SU-DHL-6 (cell line): ENCODE data around the gene GSN.

Experiments
- H2AFZ ChIP-seq: fragments of 200-600 bp; sonication (generic); 2 replicates; pipeline ENCODE4 v1.6.1; 2014; ENCODE audit warnings: low read depth, mild to moderate bottlenecking, moderate library complexity, mixed read lengths, antibody characterized with exemption, low read length; ENCODE audit not compliant: severe bottlenecking
- H3F3A ChIP-seq: fragments of 200-600 bp; shearing (Covaris generic); 2 replicates; pipeline ENCODE4 v1.6.0; 2016; ENCODE audit warnings: antibody characterized with exemption, mild to moderate bottlenecking; ENCODE audit not compliant: insufficient read depth
- H3K27ac ChIP-seq: fragments of 200-600 bp; sonication (generic); 2 replicates; pipeline ENCODE4 v1.5.1; 2016; ENCODE audit warnings: low read depth, mild to moderate bottlenecking, low read length, moderate library complexity, mixed read lengths
- H3K27me3 ChIP-seq: fragments of 200-600 bp; sonication (generic), shearing (Covaris generic); 2 replicates; pipeline ENCODE4 v1.6.0; 2014; ENCODE audit warnings: mild to moderate bottlenecking, low read length
- H3K36me3 ChIP-seq: fragments of 200-600 bp; sonication (generic); 2 replicates; pipeline ENCODE4 v1.6.1; 2014; ENCODE audit warnings: mild to moderate bottlenecking, low read length, mixed read lengths
- H3K4me2 ChIP-seq: fragments of 300-600, 200-600 bp; shearing (Covaris generic), sonication (generic); 2 replicates; pipeline ENCODE4 v1.6.0; 2014; ENCODE audit warnings: low read length, low read depth, mild to moderate bottlenecking; ENCODE audit not compliant: poor library complexity, severe bottlenecking
- H3K4me3 ChIP-seq: fragments of 200-600 bp; sonication (generic); 2 replicates; pipeline ENCODE4 v1.5.1; 2014; ENCODE audit warnings: antibody characterized with exemption, low read length, mild to moderate bottlenecking, mixed read lengths; ENCODE audit not compliant: insufficient read depth, poor library complexity, severe bottlenecking
- H3K79me2 ChIP-seq: fragments of 200-600 bp; sonication (generic); 2 replicates; pipeline ENCODE4 v1.6.1; 2014; ENCODE audit warnings: mild to moderate bottlenecking, low read length, moderate library complexity; ENCODE audit not compliant: insufficient read depth
- H3K9ac ChIP-seq: fragments of 200-600 bp; sonication (generic); 2 replicates; pipeline ENCODE4 v1.7.0; 2014; ENCODE audit warnings: mild to moderate bottlenecking, low read length
- H3K9me2 ChIP-seq: fragments of 200-600 bp; sonication (generic); replicated peaks from 2 replicates; pipeline ENCODE4 v1.6.1; 2014; ENCODE audit warnings: low read length; ENCODE audit not compliant: insufficient read depth
- H3K9me3 ChIP-seq: fragments of 200-600 bp; sonication (generic); 2 replicates; pipeline ENCODE4 v1.6.1; 2014; ENCODE audit warnings: low read length, mixed read lengths; ENCODE audit not compliant: insufficient read depth
- H4K20me1 ChIP-seq: fragments of 200-600 bp; sonication (generic); 2 replicates; pipeline ENCODE4 v1.6.1; 2014; ENCODE audit warnings: low read depth, mild to moderate bottlenecking, antibody characterized with exemption, low read length, moderate library complexity, mixed read lengths
- EZH2phosphoT487 ChIP-seq: fragments of 200-600 bp; sonication (generic), shearing (Covaris generic); conservative IDR thresholded peaks from 2 replicates; pipeline ENCODE4 v1.6.1; 2018; ENCODE audit warnings: mild to moderate bottlenecking, antibody characterized with exemption, low read length, moderate library complexity, mixed read lengths
- TF ChIP-seq, protein P1 (sequence below): fragments of 200-600 bp; sonication (generic); IDR thresholded peaks from one replicate; pipeline ENCODE4 v1.5.1; 2017; ENCODE audit warnings: antibody characterized with exemption, mild to moderate bottlenecking, low read length, moderate library complexity; ENCODE audit not compliant: insufficient read depth, poor library complexity, severe bottlenecking

Gene GSN

GRCh38 chr9:121232251-121232650, 35.7 kb upstream of the GSN start:
- Histone ChIP-seq H3K79me2 (no peaks in the 10 kb centered on the region), H3K36me3 (no peaks in the 10 kb centered on the region), H3K27me3 (no peaks in the 10 kb centered on the region), H3K4me3 (no peak overlapping the region), H3K9me2 (no peaks in the 10 kb centered on the region), H4K20me1 (no peaks in the 10 kb centered on the region), H3F3A (no peaks in the 10 kb centered on the region), H3K4me2 (no peak overlapping the region), H3K9ac (no peak overlapping the region), H2AFZ (no peak overlapping the region), H3K9me3 (no peaks in the 10 kb centered on the region), H3K27ac (no peak overlapping the region)
- TF ChIP-seq, protein P1, sequence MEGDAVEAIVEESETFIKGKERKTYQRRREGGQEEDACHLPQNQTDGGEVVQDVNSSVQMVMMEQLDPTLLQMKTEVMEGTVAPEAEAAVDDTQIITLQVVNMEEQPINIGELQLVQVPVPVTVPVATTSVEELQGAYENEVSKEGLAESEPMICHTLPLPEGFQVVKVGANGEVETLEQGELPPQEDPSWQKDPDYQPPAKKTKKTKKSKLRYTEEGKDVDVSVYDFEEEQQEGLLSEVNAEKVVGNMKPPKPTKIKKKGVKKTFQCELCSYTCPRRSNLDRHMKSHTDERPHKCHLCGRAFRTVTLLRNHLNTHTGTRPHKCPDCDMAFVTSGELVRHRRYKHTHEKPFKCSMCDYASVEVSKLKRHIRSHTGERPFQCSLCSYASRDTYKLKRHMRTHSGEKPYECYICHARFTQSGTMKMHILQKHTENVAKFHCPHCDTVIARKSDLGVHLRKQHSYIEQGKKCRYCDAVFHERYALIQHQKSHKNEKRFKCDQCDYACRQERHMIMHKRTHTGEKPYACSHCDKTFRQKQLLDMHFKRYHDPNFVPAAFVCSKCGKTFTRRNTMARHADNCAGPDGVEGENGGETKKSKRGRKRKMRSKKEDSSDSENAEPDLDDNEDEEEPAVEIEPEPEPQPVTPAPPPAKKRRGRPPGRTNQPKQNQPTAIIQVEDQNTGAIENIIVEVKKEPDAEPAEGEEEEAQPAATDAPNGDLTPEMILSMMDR = no peak
- TF ChIP-seq EZH2phosphoT487 = no peak

- H2AFZ ChIP-seq = no peak overlapping the region
- H3K9me2 ChIP-seq = no peaks in the 10 kb centered on the region
- H3F3A ChIP-seq = no peaks in the 10 kb centered on the region
- H3K4me2 ChIP-seq = no peak overlapping the region
- no peak for TF ChIP-seq EZH2phosphoT487
- TF ChIP-seq, protein P1 = no peak
- H3K27me3 ChIP-seq = no peaks in the 10 kb centered on the region
- no peaks in the 10 kb centered on the region for H4K20me1 ChIP-seq
- H3K9me3 ChIP-seq = no peaks in the 10 kb centered on the region
- H3K79me2 ChIP-seq = no peaks in the 10 kb centered on the region
- H3K36me3 ChIP-seq = no peaks in the 10 kb centered on the region
- H3K9ac ChIP-seq = no peak overlapping the region
- H3K27ac ChIP-seq = no peak overlapping the region
- H3K4me3 ChIP-seq = no peak overlapping the region
Observed at GRCh38 chr9:121233906-121234831, 33.8 kb upstream of the GSN start.

DNA sequence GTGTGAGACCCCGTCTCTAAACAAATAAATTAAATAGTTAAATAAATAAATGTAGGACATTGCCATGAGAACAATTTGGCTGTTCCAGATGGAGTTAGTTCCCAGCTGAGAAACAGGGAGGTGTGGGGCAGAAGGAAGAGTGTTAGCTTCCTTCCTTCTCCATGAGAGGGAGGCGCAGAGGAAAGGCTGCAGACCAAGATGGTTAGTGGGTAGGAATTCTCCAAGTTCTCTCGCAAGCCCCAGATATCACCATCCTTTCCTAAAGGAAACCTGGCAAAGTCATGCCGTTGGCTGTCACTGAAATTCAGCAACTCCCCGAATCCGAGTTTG, 33.2 kb upstream of the GSN start:
- no peaks in the 10 kb centered on the region for H3K79me2 ChIP-seq
- H3K4me2 ChIP-seq = no peak overlapping the region
- H2AFZ ChIP-seq = no peak overlapping the region
- no peak overlapping the region for H3K27ac ChIP-seq
- no peaks in the 10 kb centered on the region for H3K9me3 ChIP-seq
- H3K9ac ChIP-seq = no peak overlapping the region
- H3K9me2 ChIP-seq = no peaks in the 10 kb centered on the region
- H3K36me3 ChIP-seq = no peaks in the 10 kb centered on the region
- no peaks in the 10 kb centered on the region for H4K20me1 ChIP-seq
- H3K27me3 ChIP-seq = no peaks in the 10 kb centered on the region
- no peak for TF ChIP-seq EZH2phosphoT487
- TF ChIP-seq, protein P1 = no peak
- H3F3A ChIP-seq = no peaks in the 10 kb centered on the region
- H3K4me3 ChIP-seq = no peak overlapping the region
